ENCODE results near the gene VPREB3.

DNA sequence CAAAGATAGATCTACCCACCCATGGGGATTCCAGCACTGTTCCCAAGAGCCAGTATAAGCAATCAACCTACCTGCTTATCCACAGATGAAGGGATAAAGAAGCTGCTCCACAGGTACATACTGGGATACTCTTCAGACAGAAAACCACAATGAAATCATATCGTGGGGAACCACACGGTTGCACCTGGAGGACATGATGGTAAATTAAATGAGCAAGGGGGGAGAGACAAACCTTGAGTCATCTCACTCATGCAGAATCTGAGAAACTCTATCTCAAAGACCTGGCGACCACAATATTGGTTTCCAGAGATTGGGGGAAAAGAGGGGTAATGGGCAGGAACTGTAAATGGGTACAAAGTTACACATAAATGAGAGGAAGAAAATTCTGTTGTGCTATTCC is 48.9 kb downstream of the VPREB3 start:
- TF ChIP-seq EP300 (IDR thresholded peaks at IDR 0.05; ENCODE audit: borderline replicate concordance) (no peak), USF1 (IDR thresholded peaks at IDR 0.05) (no peak), TAF1 (IDR thresholded peaks at IDR 0.05; ENCODE audit: low read depth) (no peak), ZBTB7A (IDR thresholded peaks at IDR 0.05; ENCODE audit: low read depth) (no peak), YY1 (IDR thresholded peaks at IDR 0.05; ENCODE audit: low read depth) (no peak), REST (IDR thresholded peaks at IDR 0.05; ENCODE audit: low read depth) (no peak), RAD21 (IDR thresholded peaks at IDR 0.05; ENCODE audit: low read depth) (no peak)
- TF ChIP-seq, protein P1, sequence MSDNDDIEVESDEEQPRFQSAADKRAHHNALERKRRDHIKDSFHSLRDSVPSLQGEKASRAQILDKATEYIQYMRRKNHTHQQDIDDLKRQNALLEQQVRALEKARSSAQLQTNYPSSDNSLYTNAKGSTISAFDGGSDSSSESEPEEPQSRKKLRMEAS (IDR thresholded peaks at IDR 0.05): no peak
